Measurements from ENCODE around the gene ACTN1.

DNA sequence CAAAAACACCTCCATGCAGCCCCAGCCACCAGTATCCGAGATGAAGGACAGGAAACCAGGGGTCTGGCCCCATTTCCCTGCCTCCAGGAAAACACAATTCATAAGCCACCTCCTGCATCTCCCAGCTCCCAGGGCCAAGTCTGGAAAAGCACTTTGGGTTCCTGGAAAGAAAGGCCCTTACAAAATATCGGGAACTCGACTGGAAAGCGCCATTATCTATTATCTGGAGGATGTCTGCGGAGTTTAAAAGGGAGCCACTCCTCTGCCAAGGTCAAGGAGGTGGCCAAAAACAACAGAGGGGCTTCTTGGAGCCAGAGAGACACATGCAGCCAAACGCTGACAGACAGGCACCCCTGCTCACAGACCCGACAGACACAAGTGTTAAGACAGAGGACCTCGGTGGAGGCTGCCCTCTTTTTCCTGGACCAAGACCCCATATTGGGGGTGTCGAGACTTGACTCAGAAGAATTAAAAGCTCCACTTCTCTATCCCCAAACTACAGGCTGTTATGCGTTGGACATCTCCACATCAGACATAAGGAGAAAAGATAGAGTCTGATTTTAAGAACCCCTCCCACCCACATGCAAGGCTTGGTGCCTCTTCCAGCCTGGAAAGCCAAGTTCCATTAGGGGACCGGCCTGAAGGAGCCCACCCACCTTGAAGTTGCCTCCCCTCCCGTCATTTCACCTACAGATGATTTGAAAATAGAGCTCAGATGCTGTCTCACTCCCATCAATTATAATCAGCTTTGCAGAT lies 9.6 kb downstream of the ACTN1 start:
- TF ChIP-seq JUND (IDR thresholded peaks at IDR 0.05; ENCODE audit: low read length), result no peak
- no peak for TF ChIP-seq CTCF (IDR thresholded peaks at IDR 0.05; ENCODE audit: control extremely low read depth in 1 of 3, insufficient read depth in 1 of 3, low read depth in 1 of 3, low read length in 3 of 3)
- no peak for TF ChIP-seq CHD1 (IDR thresholded peaks at IDR 0.05; ENCODE audit: low read depth, low read length)
- TF ChIP-seq NRF1 (IDR thresholded peaks at IDR 0.05; ENCODE audit: low read depth, low read length), result no peak
- no peak for TF ChIP-seq POLR2A (IDR thresholded peaks at IDR 0.05; ENCODE audit: control extremely low read depth in 1 of 2, low read depth in 2 of 2, low read length in 2 of 2)
- TF ChIP-seq ZNF274 (IDR thresholded peaks at IDR 0.05; ENCODE audit: borderline replicate concordance, extremely low read depth, low read length), result no peak
- no peak for TF ChIP-seq RBBP5 (IDR thresholded peaks at IDR 0.05; ENCODE audit: borderline replicate concordance, low read depth, low read length)

Measured in H1 (cell line).